Keratinocyte (primary cell): ENCODE data around the gene PDE1C. TPM values are rescaled to one million over a fixed set of nuclear protein-coding genes. Genes with fewer than 3 reads are reported as not detected.

ENCODE experiments used
- DNase-seq: peaks from one replicate; pipeline ENCODE4 v3.0.0-alpha.2; 2011; ENCODE audit warnings: low read depth, missing footprints, low spot score
- FAIRE-seq: peaks from 2 replicates; lab custom pipeline; 2011; peaks lifted over from hg19 to GRCh38; lab: Jason Lieb, UNC
- H2AFZ ChIP-seq: 2 replicates; pipeline ENCODE4 v1.6.0; 2012; ENCODE audit warnings: low read length, control low read depth, inconsistent platforms; ENCODE audit not compliant: control insufficient read depth
- H3K27ac ChIP-seq: 2 replicates; pipeline ENCODE4 v1.5.1; 2011; ENCODE audit warnings: low read length; ENCODE audit not compliant: control insufficient read depth, insufficient read depth
- H3K27me3 ChIP-seq: 3 replicates; pipeline ENCODE4 v1.6.0; 2011; ENCODE audit warnings: low read length; ENCODE audit not compliant: control insufficient read depth, insufficient read depth; ENCODE audit errors: extremely low read depth
- H3K36me3 ChIP-seq, 2 experiments: 2 replicates in 1 of 2; 3 replicates in 1 of 2; pipeline ENCODE4 v1.5.1; 2011; ENCODE audit warnings: low read length in 2 of 2, mild to moderate bottlenecking in 1 of 2; ENCODE audit not compliant: control insufficient read depth in 2 of 2, insufficient read depth in 2 of 2; ENCODE audit errors: extremely low read depth in 1 of 2
- H3K4me1 ChIP-seq: 3 replicates; pipeline ENCODE4 v1.5.1; 2011; ENCODE audit warnings: low read length; ENCODE audit not compliant: control insufficient read depth, insufficient read depth; ENCODE audit errors: extremely low read depth
- H3K4me2 ChIP-seq: 3 replicates; pipeline ENCODE4 v1.6.0; 2011; ENCODE audit warnings: low read depth, low read length; ENCODE audit not compliant: control insufficient read depth, insufficient read depth; ENCODE audit errors: extremely low read depth
- H3K4me3 ChIP-seq, 3 experiments: fragments of 200-600 bp in 1 of 3; sonication (generic) in 1 of 3; 2 replicates in 2 of 3; 3 replicates in 1 of 3; pipeline ENCODE4 v1.5.1; 2011 to 2016; ENCODE audit warnings: low read length in 3 of 3, mild to moderate bottlenecking in 3 of 3, control low read depth in 2 of 3, inconsistent platforms in 1 of 3, low read depth in 1 of 3, mixed read lengths in 1 of 3, mixed run types in 1 of 3, moderate library complexity in 1 of 3; ENCODE audit not compliant: control insufficient read depth in 2 of 3, insufficient read depth in 2 of 3; ENCODE audit errors: extremely low read depth in 1 of 3
- H3K79me2 ChIP-seq: 2 replicates; pipeline ENCODE4 v1.6.0; 2012; ENCODE audit warnings: low read length; ENCODE audit not compliant: control insufficient read depth, insufficient read depth
- H3K9ac ChIP-seq: 3 replicates; pipeline ENCODE4 v1.6.0; 2011; ENCODE audit warnings: low read length; ENCODE audit not compliant: control insufficient read depth, insufficient read depth; ENCODE audit errors: extremely low read depth
- H3K9me1 ChIP-seq: 3 replicates; pipeline ENCODE4 v1.6.0; 2011; ENCODE audit warnings: low read length; ENCODE audit not compliant: control insufficient read depth, insufficient read depth; ENCODE audit errors: extremely low read depth
- H3K9me3 ChIP-seq: 2 replicates; pipeline ENCODE4 v1.5.1; 2012; ENCODE audit warnings: low read depth, low read length; ENCODE audit not compliant: control insufficient read depth
- H4K20me1 ChIP-seq: 3 replicates; pipeline ENCODE4 v1.6.0; 2011; ENCODE audit warnings: low read length; ENCODE audit not compliant: control insufficient read depth, insufficient read depth; ENCODE audit errors: extremely low read depth
- CTCF ChIP-seq, 3 experiments: IDR thresholded peaks in 1 of 3; conservative IDR thresholded peaks in 1 of 3; optimal IDR thresholded peaks in 1 of 3; 2 replicates in 2 of 3; 3 replicates in 1 of 3; pipeline versions ENCODE3 to v1.5.1; 2011; ENCODE audit warnings: low read length in 3 of 3, mild to moderate bottlenecking in 3 of 3, moderate library complexity in 2 of 3, control low read depth in 1 of 3, inconsistent platforms in 1 of 3; ENCODE audit not compliant: insufficient read depth in 2 of 3; ENCODE audit errors: extremely low read depth in 1 of 3
- EZH2 ChIP-seq: IDR thresholded peaks from one replicate; pipeline ENCODE4 v1.6.1; 2012; ENCODE audit warnings: inconsistent platforms, mild to moderate bottlenecking, low read length, moderate library complexity
- dilution Hi-C: fragments of 300-500 bp; cut with MboI; formaldehyde crosslinking; loops from one replicate; pipeline ENCODE4 v1.7.0; 2020; ENCODE audit warnings: low sequenced_read_pairs; ENCODE audit not compliant: extremely low pct_ligation_motif_present
- polyA plus RNA-seq, 5 experiments: library from polyadenylated mRNA; depleted of rRNA in 3 of 5; stranded (reverse) in 3 of 5; stranded (forward) in 1 of 5; unstranded in 1 of 5; fragments of >200 nt; gene quantifications; 1 replicate in 1 of 5; 2 replicates in 3 of 5; 3 replicates in 1 of 5; pipeline versions ENCODE4 v1.2.1 to v1.2.3, GENCODE V29; 2011 to 2012; ENCODE audit warnings: missing spikeins in 2 of 5, low read depth in 1 of 5, low replicate concordance in 1 of 5

The PDE1C gene
- polyA plus RNA-seq, 1 donor (not counting 4 experiments of a cell fraction or from before 2014, with no cell fraction given): 2.5 TPM

- no peak for FAIRE-seq
- no peak for DNase-seq
- Histone ChIP-seq H3K9me1 (no peaks in the 10 kb centered on the region), H3K9ac (no peak overlapping the region), H3K4me3 (no peak overlapping the region), H2AFZ (no peak overlapping the region), H3K79me2 (no peaks in the 10 kb centered on the region), H3K36me3 (no peaks in the 10 kb centered on the region), H3K4me1 (peaks cover 7% of the 10 kb centered on the region), H3K4me2 (no peak overlapping the region), H3K9me3 (no peaks in the 10 kb centered on the region), H3K27ac (no peak overlapping the region), H3K27me3 (no peaks in the 10 kb centered on the region), H4K20me1 (no peaks in the 10 kb centered on the region)
- TF ChIP-seq EZH2: no peak
- no peak for TF ChIP-seq CTCF (optimal IDR thresholded peaks at IDR 0.05 in 1 of 3, IDR thresholded peaks at IDR 0.05 in 1 of 3, conservative IDR thresholded peaks at IDR 0.05 in 1 of 3; ENCODE audit: extremely low read depth in 1 of 3, insufficient read depth in 2 of 3, low read length in 3 of 3)
- dilution Hi-C loops: no loop called here
Observed at GRCh38 chr7:32092346-32092745, 22.1 kb upstream of the PDE1C start.

- H3K9me3 ChIP-seq: no peaks in the 10 kb centered on the region
- H3K27me3 ChIP-seq: no peaks in the 10 kb centered on the region
- no peak for FAIRE-seq
- H3K27ac ChIP-seq: no peak overlapping the region
- dilution Hi-C loops: no loop called here
- H3K4me2 ChIP-seq: no peak overlapping the region
- no peaks in the 10 kb centered on the region for H3K36me3 ChIP-seq
- H3K9ac ChIP-seq: no peak overlapping the region
- no peaks in the 10 kb centered on the region for H3K79me2 ChIP-seq
- H3K4me3 ChIP-seq: no peak overlapping the region
- peaks cover 7% of the 10 kb centered on the region for H3K4me1 ChIP-seq
- TF ChIP-seq CTCF (optimal IDR thresholded peaks at IDR 0.05 in 1 of 3, IDR thresholded peaks at IDR 0.05 in 1 of 3, conservative IDR thresholded peaks at IDR 0.05 in 1 of 3; ENCODE audit: extremely low read depth in 1 of 3, insufficient read depth in 2 of 3, low read length in 3 of 3) (no peak), EZH2 (no peak)
- no peaks in the 10 kb centered on the region for H4K20me1 ChIP-seq
- H2AFZ ChIP-seq: no peak overlapping the region
- H3K9me1 ChIP-seq: no peaks in the 10 kb centered on the region
- no peak for DNase-seq
Observed at GRCh38 chr7:32091608-32092210, 21.5 kb upstream of the PDE1C start.
